Caco-2 (cell line): ENCODE measurements around the gene ATP8A2. TPM values are rescaled to one million over a fixed set of nuclear protein-coding genes. Genes with fewer than 3 reads are reported as not detected.

Experiments
- BruUV-seq: library from RNA; stranded (reverse); fragments of 400-500 nt; replicated peaks from 2 replicates; lab custom pipeline; 2021; lab: Mats Ljungman, UMichigan
- CTCF ChIA-PET: fragments of 300-600 bp; sonication (Branson Sonifier 250); formaldehyde crosslinking; loops from one replicate; lab custom pipeline; 2022; ENCODE audit warnings: antibody characterized with exemption; lab: Charles Lee
- POLR2A ChIA-PET: fragments of 300-600 bp; sonication (Branson Sonifier 250); formaldehyde crosslinking; loops from one replicate; lab custom pipeline; 2022; ENCODE audit warnings: antibody characterized with exemption; lab: Charles Lee
- DNase-seq, 2 experiments: peaks; one replicate each; pipeline versions ENCODE4 v3.0.0 to v3.0.0-alpha.2; 2020 to 2022
- H3K27me3 ChIP-seq: replicated peaks from 2 replicates; pipeline ENCODE4 v1.6.0; 2011; ENCODE audit warnings: low read length; ENCODE audit not compliant: control insufficient read depth, insufficient read depth
- H3K36me3 ChIP-seq: 2 replicates; pipeline ENCODE4 v1.5.1; 2011; ENCODE audit warnings: low read length; ENCODE audit not compliant: control insufficient read depth, insufficient read depth
- H3K4me1 ChIP-seq: fragments of 250-450 bp; sonication (Bioruptor Pico); 2 replicates; pipeline ENCODE4 v1.5.1; 2020; ENCODE audit warnings: mild to moderate bottlenecking
- H3K4me3 ChIP-seq: 2 replicates; pipeline ENCODE4 v1.5.1; 2011; ENCODE audit warnings: low read depth, mild to moderate bottlenecking, control low read depth, low read length
- H3K9me3 ChIP-seq: fragments of 250-450 bp; sonication (Bioruptor Pico); 2 replicates; pipeline ENCODE4 v1.5.1; 2020; ENCODE audit warnings: mild to moderate bottlenecking, moderate library complexity
- H3K27ac Mint-ChIP-seq: one replicate; pipeline ENCODE4 v1.8.0; 2022; ENCODE audit warnings: mixed read lengths; ENCODE audit not compliant: unreplicated experiment
- H3K27me3 Mint-ChIP-seq: one replicate; pipeline ENCODE4 v1.8.0; 2022; ENCODE audit warnings: mixed read lengths; ENCODE audit not compliant: insufficient read depth, unreplicated experiment
- H3K36me3 Mint-ChIP-seq: one replicate; pipeline ENCODE4 v1.8.0; 2022; ENCODE audit warnings: mild to moderate bottlenecking, mixed read lengths; ENCODE audit not compliant: insufficient read depth, unreplicated experiment
- H3K4me1 Mint-ChIP-seq: one replicate; pipeline ENCODE4 v1.8.0; 2022; ENCODE audit warnings: low read depth, mixed read lengths; ENCODE audit not compliant: unreplicated experiment
- H3K4me3 Mint-ChIP-seq: one replicate; pipeline ENCODE4 v1.8.0; 2022; ENCODE audit warnings: mild to moderate bottlenecking, moderate library complexity, mixed read lengths; ENCODE audit not compliant: unreplicated experiment
- H3K9me3 Mint-ChIP-seq: one replicate; pipeline ENCODE4 v1.8.0; 2022; ENCODE audit warnings: mixed read lengths; ENCODE audit not compliant: unreplicated experiment
- CTCF ChIP-seq, 2 experiments: fragments of 200-600 bp in 1 of 2; IDR thresholded peaks; 1 replicate in 1 of 2; 2 replicates in 1 of 2; pipeline versions ENCODE4 v1.5.1 to v1.8.0; 2011 to 2022; ENCODE audit warnings: antibody characterized with exemption in 1 of 2, control low read depth in 1 of 2, inconsistent platforms in 1 of 2, low read depth in 1 of 2, low read length in 1 of 2, mild to moderate bottlenecking in 1 of 2, moderate library complexity in 1 of 2; ENCODE audit not compliant: insufficient read depth in 1 of 2, severe bottlenecking in 1 of 2, unreplicated experiment in 1 of 2
- intact Hi-C: fragments of 100-400 bp; cut with micrococcal nuclease; formaldehyde crosslinking; loops from one replicate; pipeline ENCODE4 v1.10.0; 2022; ENCODE audit not compliant: unreplicated experiment
- total RNA-seq: library from RNA; stranded (reverse); gene quantifications from 2 replicates; pipeline ENCODE4 v1.2.3, GENCODE V29; 2022

ATP8A2 gene
- total RNA-seq, 1 experiment from 2014 or later = 0.05 TPM

GRCh38 chr13:25733696-25734435 is 362.1 kb downstream of the ATP8A2 start:
- Mint-ChIP-seq H3K4me1 (no peaks in the 10 kb centered on the region), H3K4me3 (no peak overlapping the region), H3K27ac (no peak overlapping the region), H3K9me3 (no peaks in the 10 kb centered on the region), H3K27me3 (peaks cover 19% of the 10 kb centered on the region), H3K36me3 (no peaks in the 10 kb centered on the region)
- CTCF ChIA-PET = no interaction called here
- no peak for DNase-seq
- no peaks in the 10 kb centered on the region for H3K36me3 ChIP-seq
- peaks cover 3% of the 10 kb centered on the region; the same call in 1 of the 2 replicates for H3K4me1 ChIP-seq
- no peaks in the 10 kb centered on the region for H3K9me3 ChIP-seq
- no peak overlapping the region for H3K4me3 ChIP-seq
- POLR2A ChIA-PET = no interaction called here
- TF ChIP-seq CTCF (IDR thresholded peaks at IDR 0.05; ENCODE audit: insufficient read depth in 1 of 2, low read depth in 1 of 2, low read length in 1 of 2, severe bottlenecking in 1 of 2, unreplicated experiment in 1 of 2) = no peak
- intact Hi-C loops = no loop called here
- no TSS peak for BruUV-seq
- no peaks in the 10 kb centered on the region; the same call in 1 of the 2 replicates for H3K27me3 ChIP-seq

GRCh38 chr13:25738342-25739196 is 366.8 kb downstream of the ATP8A2 start:
- TF ChIP-seq CTCF (IDR thresholded peaks at IDR 0.05; ENCODE audit: insufficient read depth in 1 of 2, low read depth in 1 of 2, low read length in 1 of 2, severe bottlenecking in 1 of 2, unreplicated experiment in 1 of 2) = no peak
- ChIA-PET CTCF (no interaction called here), POLR2A (no interaction called here)
- intact Hi-C loops = no loop called here
- Mint-ChIP-seq H3K36me3 (no peaks in the 10 kb centered on the region), H3K27ac (no peak overlapping the region), H3K4me1 (no peaks in the 10 kb centered on the region), H3K9me3 (no peaks in the 10 kb centered on the region), H3K4me3 (no peak overlapping the region), H3K27me3 (peaks cover 24% of the 10 kb centered on the region)
- H3K9me3 ChIP-seq = no peaks in the 10 kb centered on the region
- no peaks in the 10 kb centered on the region for H3K36me3 ChIP-seq
- peaks cover 3% of the 10 kb centered on the region; the same call in 1 of the 2 replicates for H3K4me1 ChIP-seq
- H3K27me3 ChIP-seq = no peaks in the 10 kb centered on the region; the same call in 1 of the 2 replicates
- no peak overlapping the region for H3K4me3 ChIP-seq
- DNase-seq = no peak
- no TSS peak for BruUV-seq

- ChIA-PET POLR2A (no interaction called here), CTCF (no interaction called here)
- Histone ChIP-seq H3K9me3 (no peaks in the 10 kb centered on the region), H3K36me3 (no peaks in the 10 kb centered on the region), H3K4me3 (no peak overlapping the region), H3K27me3 (no peaks in the 10 kb centered on the region; the same call in 1 of the 2 replicates), H3K4me1 (peaks cover 3% of the 10 kb centered on the region; the same call in 1 of the 2 replicates)
- Mint-ChIP-seq H3K36me3 (no peaks in the 10 kb centered on the region), H3K4me1 (no peaks in the 10 kb centered on the region), H3K9me3 (no peaks in the 10 kb centered on the region), H3K27ac (no peak overlapping the region), H3K4me3 (no peak overlapping the region), H3K27me3 (peaks cover 24% of the 10 kb centered on the region)
- no peak for DNase-seq
- no TSS peak for BruUV-seq
- intact Hi-C loops = no loop called here
- no peak for TF ChIP-seq CTCF (IDR thresholded peaks at IDR 0.05; ENCODE audit: insufficient read depth in 1 of 2, low read depth in 1 of 2, low read length in 1 of 2, severe bottlenecking in 1 of 2, unreplicated experiment in 1 of 2)
These were observed 367.6 kb downstream of the ATP8A2 start for GRCh38 chr13:25739376-25739775.
